WI38 (cell line): Measurements from ENCODE around the gene KCNAB1.

Experiments used
- H3K4me3 ChIP-seq: 2 replicates; pipeline ENCODE4 v1.5.1; 2011; ENCODE audit warnings: low read depth, mild to moderate bottlenecking, control low read depth, low read length
- TF ChIP-seq, protein P1 (sequence below): IDR thresholded peaks from 2 replicates; pipeline ENCODE4 v1.5.1; 2012; ENCODE audit warnings: low read depth, mild to moderate bottlenecking, control low read depth, low read length

The KCNAB1 gene

DNA sequence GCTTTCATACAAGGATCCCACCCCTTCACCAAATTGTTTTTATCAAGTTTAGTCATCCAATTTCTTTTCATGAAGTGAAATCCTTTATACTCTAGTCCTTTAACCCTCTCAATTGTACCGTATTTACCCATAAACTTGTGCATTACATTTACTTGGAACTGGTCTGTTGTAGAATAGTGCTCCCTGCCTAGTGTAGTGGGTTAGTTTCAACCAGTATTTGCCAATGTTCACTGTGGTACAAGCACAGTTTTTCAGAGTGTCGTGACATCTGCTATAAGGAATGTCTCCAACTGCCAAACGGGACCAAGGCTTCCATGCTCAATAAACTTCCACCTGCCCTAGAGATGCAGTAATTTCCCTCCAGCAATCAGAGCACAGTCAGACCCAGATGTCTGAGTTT lies 211.9 kb downstream of the KCNAB1 start:
- H3K4me3 ChIP-seq, result no peak overlapping the region
- TF ChIP-seq, protein P1, sequence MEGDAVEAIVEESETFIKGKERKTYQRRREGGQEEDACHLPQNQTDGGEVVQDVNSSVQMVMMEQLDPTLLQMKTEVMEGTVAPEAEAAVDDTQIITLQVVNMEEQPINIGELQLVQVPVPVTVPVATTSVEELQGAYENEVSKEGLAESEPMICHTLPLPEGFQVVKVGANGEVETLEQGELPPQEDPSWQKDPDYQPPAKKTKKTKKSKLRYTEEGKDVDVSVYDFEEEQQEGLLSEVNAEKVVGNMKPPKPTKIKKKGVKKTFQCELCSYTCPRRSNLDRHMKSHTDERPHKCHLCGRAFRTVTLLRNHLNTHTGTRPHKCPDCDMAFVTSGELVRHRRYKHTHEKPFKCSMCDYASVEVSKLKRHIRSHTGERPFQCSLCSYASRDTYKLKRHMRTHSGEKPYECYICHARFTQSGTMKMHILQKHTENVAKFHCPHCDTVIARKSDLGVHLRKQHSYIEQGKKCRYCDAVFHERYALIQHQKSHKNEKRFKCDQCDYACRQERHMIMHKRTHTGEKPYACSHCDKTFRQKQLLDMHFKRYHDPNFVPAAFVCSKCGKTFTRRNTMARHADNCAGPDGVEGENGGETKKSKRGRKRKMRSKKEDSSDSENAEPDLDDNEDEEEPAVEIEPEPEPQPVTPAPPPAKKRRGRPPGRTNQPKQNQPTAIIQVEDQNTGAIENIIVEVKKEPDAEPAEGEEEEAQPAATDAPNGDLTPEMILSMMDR, result no peak

DNA sequence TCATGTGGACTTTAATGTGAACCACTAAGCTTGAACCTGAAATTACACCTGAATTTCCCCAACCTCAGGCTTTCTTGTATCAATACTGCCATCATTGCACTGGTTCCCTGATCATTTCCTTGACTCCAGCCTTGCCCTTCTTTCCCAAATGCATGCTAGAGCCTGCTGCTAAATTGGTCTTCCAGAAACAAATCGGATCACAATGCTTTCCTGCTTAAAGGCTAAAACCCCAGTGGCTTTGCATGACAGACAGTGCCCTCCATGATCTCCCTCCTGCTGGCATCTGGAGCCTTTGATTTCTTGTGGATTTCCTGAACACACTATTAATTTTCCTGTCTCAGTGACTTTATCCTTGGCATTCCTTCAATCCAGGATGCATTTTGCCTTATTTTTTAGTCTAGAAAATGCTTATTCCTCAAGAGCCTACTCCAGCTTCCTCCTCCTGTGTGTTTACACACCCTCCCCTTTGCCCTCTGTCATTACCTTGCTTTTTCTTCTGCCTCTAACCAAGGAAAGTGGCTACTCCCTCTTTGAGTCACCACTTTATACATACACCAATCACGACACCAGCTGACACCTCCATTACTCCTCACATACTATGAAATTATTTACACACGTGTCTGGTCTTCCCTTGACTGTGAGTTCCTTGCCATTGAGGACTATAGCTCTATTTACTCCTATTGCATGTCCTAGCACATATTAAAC lies 214.6 kb downstream of the KCNAB1 start:
- no peak overlapping the region for H3K4me3 ChIP-seq
- TF ChIP-seq, protein P1, result no peak

DNA sequence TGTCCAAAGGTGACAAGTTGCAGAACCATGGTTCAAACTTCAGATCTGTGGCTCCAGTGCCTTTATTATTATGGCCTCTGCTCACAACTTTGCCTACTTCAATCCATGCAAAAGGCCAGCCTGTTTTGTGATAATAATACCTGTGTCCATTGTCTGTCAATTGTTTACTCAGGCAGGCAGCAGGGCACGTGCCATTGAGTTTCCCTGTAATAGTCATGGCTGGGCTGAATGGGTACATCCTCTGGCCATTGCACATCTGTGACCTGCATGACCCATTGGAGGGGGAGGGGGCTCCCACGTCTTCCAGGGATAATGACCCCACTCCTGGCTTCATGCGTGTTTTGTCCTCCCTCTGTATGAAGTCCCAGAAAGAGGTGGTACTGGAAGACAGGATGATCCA lies 219.1 kb downstream of the KCNAB1 start:
- TF ChIP-seq, protein P1, result no peak
- H3K4me3 ChIP-seq, result no peak overlapping the region

DNA sequence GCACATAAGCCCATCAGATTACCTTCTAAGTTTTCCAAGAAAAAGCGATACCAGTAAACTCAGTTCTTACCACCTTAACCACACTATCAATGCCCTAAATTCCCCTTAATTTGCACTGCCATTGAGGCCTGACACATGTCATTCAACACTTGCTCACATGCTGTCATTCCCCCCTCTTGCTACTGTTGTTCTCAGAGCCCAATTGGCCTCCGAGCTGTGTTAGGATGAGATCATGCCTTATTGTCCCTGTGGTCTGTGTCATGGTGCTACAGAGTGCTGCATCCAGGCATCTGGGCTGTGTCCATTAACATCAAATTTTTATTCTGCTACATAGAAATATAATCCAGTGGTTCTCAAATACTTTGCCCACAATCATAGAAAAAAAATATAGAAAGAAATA lies 221.0 kb downstream of the KCNAB1 start:
- H3K4me3 ChIP-seq, result no peak overlapping the region
- TF ChIP-seq, protein P1, result no peak

DNA sequence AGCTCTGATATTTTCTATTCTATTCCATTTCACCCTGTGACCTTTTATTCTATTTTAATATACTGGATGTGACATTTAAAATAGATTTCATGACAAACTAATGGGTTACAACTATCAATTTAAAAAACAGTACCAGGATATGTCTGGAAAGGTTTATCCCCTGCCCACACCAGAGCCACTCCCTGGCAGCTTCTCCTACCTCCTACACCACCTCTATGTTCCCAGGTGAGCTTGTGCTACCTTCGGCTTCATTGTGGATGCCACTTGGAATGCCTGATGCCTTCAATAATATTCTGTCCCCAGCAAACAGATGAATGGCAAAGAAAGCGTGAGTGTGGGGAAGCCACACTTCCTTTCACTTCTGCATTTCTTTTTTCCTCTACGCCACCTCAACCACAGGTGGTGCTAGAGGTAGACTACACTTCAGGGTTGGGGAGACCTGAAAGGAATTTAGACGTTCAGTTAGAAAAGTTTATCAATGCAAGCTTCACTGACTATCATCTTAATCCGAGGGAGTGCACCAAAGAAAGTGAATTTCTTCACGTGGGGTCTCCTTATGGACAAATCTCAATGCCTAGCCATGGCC lies 221.5 kb downstream of the KCNAB1 start:
- H3K4me3 ChIP-seq, result no peak overlapping the region
- TF ChIP-seq, protein P1, result no peak

DNA sequence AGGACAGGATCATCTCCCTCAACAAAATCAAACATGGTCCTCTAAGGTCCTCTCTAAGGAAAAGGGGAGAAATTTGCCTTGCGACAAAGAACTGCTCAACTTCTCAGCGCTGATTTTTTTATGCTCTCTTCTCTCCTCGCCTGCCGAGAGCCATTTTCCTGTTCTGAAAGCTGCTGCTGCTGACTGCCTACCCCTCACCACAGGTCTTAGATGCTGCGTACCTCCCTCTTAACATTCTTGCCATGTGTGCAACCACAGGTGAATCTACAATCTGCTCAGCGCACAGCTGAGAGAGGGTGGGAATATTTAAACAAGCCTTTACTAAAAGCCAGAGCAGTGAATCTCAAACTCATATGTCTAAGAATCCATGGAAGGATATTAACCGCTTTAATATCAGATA lies 223.8 kb downstream of the KCNAB1 start:
- H3K4me3 ChIP-seq, result no peak overlapping the region
- TF ChIP-seq, protein P1, result no peak

DNA sequence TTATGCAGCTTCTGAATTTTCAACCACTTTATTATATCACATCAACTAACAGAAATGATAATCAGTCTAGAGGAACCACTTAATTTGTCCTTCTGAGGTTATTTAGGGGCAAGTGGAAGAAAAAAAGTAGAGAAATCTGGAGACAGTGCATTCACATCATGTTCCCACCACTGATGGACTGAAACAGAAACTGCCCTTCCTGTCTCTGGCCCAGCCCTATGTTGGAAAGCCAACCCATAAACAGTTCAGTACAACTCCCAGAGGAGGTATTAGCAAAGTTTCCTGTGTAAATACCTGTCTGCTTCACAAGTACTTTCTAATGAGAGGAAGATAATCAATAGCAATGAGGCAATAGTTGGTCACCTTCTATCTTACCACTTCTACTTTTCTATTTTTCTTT lies 228.7 kb downstream of the KCNAB1 start:
- TF ChIP-seq, protein P1, result no peak
- no peak overlapping the region for H3K4me3 ChIP-seq
